NK-92 treated with Interleukin-12 subunit alpha and Interleukin-12 subunit beta, amount 100 ng/mL, for 24 hours (cell line): ENCODE results near the gene TOR1A.
"Not testable (repeated sequence)": the region's sequence is repeated elsewhere in the genome, so short reads cannot be mapped to it uniquely, and the experiment has no call there.

ENCODE experiments used
- DNase-seq: peaks from one replicate; lab custom pipeline; 2025; lab: John Stamatoyannopoulos, UW

Gene TOR1A

GRCh38 chr9:129822898-129823541 is 916 bp downstream of the TOR1A start:
- DNase-seq = no peak

- DNase-seq = no peak
Measured at GRCh38 chr9:129816501-129817435, 7.2 kb downstream of the TOR1A start.

- no peak for DNase-seq
Measured at GRCh38 chr9:129815278-129815677, 8.7 kb downstream of the TOR1A start.

GRCh38 chr9:129814432-129815223 is 9.3 kb downstream of the TOR1A start:
- no peak for DNase-seq

GRCh38 chr9:129813661-129814060 is 10.3 kb downstream of the TOR1A start:
- DNase-seq = no peak

- DNase-seq = no peak
Measured at GRCh38 chr9:129812385-129812784, 11.6 kb downstream of the TOR1A start.

- no peak for DNase-seq
Measured at GRCh38 chr9:129811967-129812363, 12.0 kb downstream of the TOR1A start.

- DNase-seq = no peak
Measured at GRCh38 chr9:129810788-129811187, 13.1 kb downstream of the TOR1A start.

- DNase-seq = no peak
Measured at GRCh38 chr9:129810116-129810515, 13.8 kb downstream of the TOR1A start.

- no peak for DNase-seq
Measured at GRCh38 chr9:129809346-129809745, 14.6 kb downstream of the TOR1A start.

- DNase-seq = no peak
Measured at GRCh38 chr9:129806061-129806460, 17.9 kb downstream of the TOR1A start.

GRCh38 chr9:129803676-129804060 is 20.3 kb downstream of the TOR1A start:
- no peak for DNase-seq

- DNase-seq = peak; percentile 70
Measured at GRCh38 chr9:129802833-129803675, 20.9 kb downstream of the TOR1A start, which contains the start of gene TOR1B. TSS of gene TOR1B (plus strand) at chr9:129803184. CDS start at chr9:129803213, 29 bp downstream.

GRCh38 chr9:129801504-129801903 is 22.4 kb downstream of the TOR1A start:
- DNase-seq = no peak

- no peak for DNase-seq
Measured at GRCh38 chr9:129798973-129799372, 25.0 kb downstream of the TOR1A start.

- DNase-seq = not testable (repeated sequence)
Measured at GRCh38 chr9:129796029-129796428, 27.9 kb downstream of the TOR1A start.

- DNase-seq = no peak
Measured at GRCh38 chr9:129794549-129794948, 29.4 kb downstream of the TOR1A start.

- DNase-seq = no peak
Measured at GRCh38 chr9:129786481-129786880, 37.5 kb downstream of the TOR1A start.

GRCh38 chr9:129785866-129786265 is 38.1 kb downstream of the TOR1A start:
- DNase-seq = no peak

GRCh38 chr9:129784970-129785369 is 39.0 kb downstream of the TOR1A start:
- not testable (repeated sequence) for DNase-seq
